Measurements from ENCODE around the gene MAK.
"Not testable (repeated sequence)": the region's sequence is repeated elsewhere in the genome, so short reads cannot be mapped to it uniquely, and the experiment has no call there.

MAK gene

GRCh38 chr6:10722820-10723566 is 115.3 kb downstream of the MAK start, which contains the start of gene TMEM14C:
Gene TMEM14C (plus strand): TSS chr6:10723070. CDS start chr6:10724614, 1,544 bp downstream.
- peak; percentile 28 to 63 (median 46) for DNase-seq

- DNase-seq = no peak
These were observed 115.8 kb downstream of the MAK start for GRCh38 chr6:10722570-10722819.

- DNase-seq = no peak
These were observed 116.3 kb downstream of the MAK start for GRCh38 chr6:10721850-10722569.

- not testable (repeated sequence) for DNase-seq
These were observed 117.1 kb downstream of the MAK start for GRCh38 chr6:10720960-10721849.

- DNase-seq = peak in 3 of 4 experiments; percentile 13 to 54 (median 24)
These were observed 117.9 kb downstream of the MAK start for GRCh38 chr6:10720265-10720959.

- no peak for DNase-seq
These were observed 118.4 kb downstream of the MAK start for GRCh38 chr6:10719964-10720264.

- DNase-seq = no peak
These were observed 118.9 kb downstream of the MAK start for GRCh38 chr6:10719296-10719963.

GRCh38 chr6:10713962-10714361 is 124.4 kb downstream of the MAK start:
- DNase-seq = no peak
